Neural cell (in vitro differentiated cells): ENCODE measurements around the gene USP7. TPM values are rescaled to one million over a fixed set of nuclear protein-coding genes. Genes with fewer than 3 reads are reported as not detected.

Source experiments
- polyA plus RNA-seq: library from polyadenylated mRNA; depleted of rRNA; stranded (reverse); fragments of >200 nt; gene quantifications from 2 replicates; pipeline ENCODE4 v1.2.3, GENCODE V29; 2014

Gene USP7
- polyA plus RNA-seq, 1 donor from 2014 or later: 52.5 TPM

Other genes starting within 250 kb of the USP7 start
- gene TMEM186, start 166.3 kb downstream of the USP7 start, polyA plus RNA-seq: 5.3 and 7.7 TPM in 2 replicates
- gene PMM2, start 166.1 kb downstream of the USP7 start, polyA plus RNA-seq: 13.9 and 20.2 TPM in 2 replicates
- gene CARHSP1, start 94.9 kb downstream of the USP7 start, polyA plus RNA-seq: 102 and 124 TPM in 2 replicates
- not detected in 2 replicates for gene LITAFD, start 81.6 kb downstream of the USP7 start, polyA plus RNA-seq
- 55.2 and 60.7 TPM in 2 replicates for gene HAPSTR1, start 127.7 kb upstream of the USP7 start, polyA plus RNA-seq